ENCODE results near the gene COL5A1. TPM values are rescaled to one million over a fixed set of nuclear protein-coding genes. Genes with fewer than 3 reads are reported as not detected.
A peak's percentile ranks its signal among the peaks of the same experiment; 100 is the strongest.

Gene COL5A1
- total RNA-seq, 6 experiments from 2014 or later, result 196 to 308 (median 225) TPM

DNA sequence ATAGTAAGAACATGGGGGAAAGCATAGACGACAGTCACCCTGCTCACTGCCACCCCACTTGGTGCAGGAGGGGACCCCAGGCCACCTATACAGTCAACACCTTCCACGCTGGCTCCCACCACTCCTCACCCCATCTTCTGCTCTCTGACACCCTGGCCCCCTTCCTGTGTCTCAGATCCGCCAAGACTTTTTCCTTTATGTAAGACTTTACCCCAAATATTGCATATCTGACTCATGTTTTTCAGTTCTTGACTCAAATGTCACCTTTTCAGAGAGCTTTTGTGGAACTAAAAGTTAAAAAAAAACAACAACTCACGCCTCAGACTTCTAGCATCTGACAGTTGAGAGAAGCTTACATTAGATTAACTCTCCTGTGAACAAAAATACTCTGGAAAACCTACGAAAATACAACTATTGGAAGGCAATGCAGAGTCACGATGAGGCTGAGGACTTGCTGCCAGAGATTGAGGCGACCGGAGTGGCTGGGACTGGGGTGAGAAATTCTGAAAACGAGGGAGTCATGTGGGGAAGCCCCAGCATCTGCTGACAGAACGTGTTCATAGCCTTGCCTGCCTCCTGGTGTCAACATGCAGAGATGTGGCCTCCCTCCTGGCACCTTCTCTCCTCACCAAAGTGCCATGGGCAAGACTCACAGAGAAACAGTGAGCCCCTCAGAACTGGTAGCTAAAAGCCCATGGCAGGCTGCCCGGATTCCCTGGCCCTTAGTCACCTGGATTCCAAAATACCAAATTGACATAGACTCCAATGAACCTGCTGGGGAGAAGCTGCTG lies 216.6 kb downstream of the COL5A1 start:
- Mint-ChIP-seq H3K27me3 (ENCODE audit: insufficient read depth) (peaks cover 26% of the 10 kb centered on the region), H3K36me3 (ENCODE audit: low read depth) (peaks cover 5% of the 10 kb centered on the region; the same call in 1 of the 2 replicates), H3K9me3 (peaks cover 24% of the 10 kb centered on the region), H3K4me3 (no peak overlapping the region), H3K27ac (no peak overlapping the region), H3K4me1 (ENCODE audit: low read depth) (peaks cover 13% of the 10 kb centered on the region)
- peak; percentile 40 for DNase-seq
- TF ChIP-seq, protein P1, sequence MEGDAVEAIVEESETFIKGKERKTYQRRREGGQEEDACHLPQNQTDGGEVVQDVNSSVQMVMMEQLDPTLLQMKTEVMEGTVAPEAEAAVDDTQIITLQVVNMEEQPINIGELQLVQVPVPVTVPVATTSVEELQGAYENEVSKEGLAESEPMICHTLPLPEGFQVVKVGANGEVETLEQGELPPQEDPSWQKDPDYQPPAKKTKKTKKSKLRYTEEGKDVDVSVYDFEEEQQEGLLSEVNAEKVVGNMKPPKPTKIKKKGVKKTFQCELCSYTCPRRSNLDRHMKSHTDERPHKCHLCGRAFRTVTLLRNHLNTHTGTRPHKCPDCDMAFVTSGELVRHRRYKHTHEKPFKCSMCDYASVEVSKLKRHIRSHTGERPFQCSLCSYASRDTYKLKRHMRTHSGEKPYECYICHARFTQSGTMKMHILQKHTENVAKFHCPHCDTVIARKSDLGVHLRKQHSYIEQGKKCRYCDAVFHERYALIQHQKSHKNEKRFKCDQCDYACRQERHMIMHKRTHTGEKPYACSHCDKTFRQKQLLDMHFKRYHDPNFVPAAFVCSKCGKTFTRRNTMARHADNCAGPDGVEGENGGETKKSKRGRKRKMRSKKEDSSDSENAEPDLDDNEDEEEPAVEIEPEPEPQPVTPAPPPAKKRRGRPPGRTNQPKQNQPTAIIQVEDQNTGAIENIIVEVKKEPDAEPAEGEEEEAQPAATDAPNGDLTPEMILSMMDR (IDR thresholded peaks at IDR 0.05), result 0 out of 2 replicates have a peak, but pooled peaks have one; percentile 12

- TF ChIP-seq, protein P1 (IDR thresholded peaks at IDR 0.05), result no peak
- Mint-ChIP-seq H3K36me3 (ENCODE audit: low read depth) (peaks cover 5% of the 10 kb centered on the region; the same call in 1 of the 2 replicates), H3K27me3 (ENCODE audit: insufficient read depth) (peaks cover 31% of the 10 kb centered on the region), H3K9me3 (peaks cover 20% of the 10 kb centered on the region), H3K4me3 (no peak overlapping the region), H3K4me1 (ENCODE audit: low read depth) (peaks cover 13% of the 10 kb centered on the region), H3K27ac (no peak overlapping the region)
- no peak for DNase-seq
Measured at GRCh38 chr9:134860510-134860909, 218.9 kb downstream of the COL5A1 start.

DNA sequence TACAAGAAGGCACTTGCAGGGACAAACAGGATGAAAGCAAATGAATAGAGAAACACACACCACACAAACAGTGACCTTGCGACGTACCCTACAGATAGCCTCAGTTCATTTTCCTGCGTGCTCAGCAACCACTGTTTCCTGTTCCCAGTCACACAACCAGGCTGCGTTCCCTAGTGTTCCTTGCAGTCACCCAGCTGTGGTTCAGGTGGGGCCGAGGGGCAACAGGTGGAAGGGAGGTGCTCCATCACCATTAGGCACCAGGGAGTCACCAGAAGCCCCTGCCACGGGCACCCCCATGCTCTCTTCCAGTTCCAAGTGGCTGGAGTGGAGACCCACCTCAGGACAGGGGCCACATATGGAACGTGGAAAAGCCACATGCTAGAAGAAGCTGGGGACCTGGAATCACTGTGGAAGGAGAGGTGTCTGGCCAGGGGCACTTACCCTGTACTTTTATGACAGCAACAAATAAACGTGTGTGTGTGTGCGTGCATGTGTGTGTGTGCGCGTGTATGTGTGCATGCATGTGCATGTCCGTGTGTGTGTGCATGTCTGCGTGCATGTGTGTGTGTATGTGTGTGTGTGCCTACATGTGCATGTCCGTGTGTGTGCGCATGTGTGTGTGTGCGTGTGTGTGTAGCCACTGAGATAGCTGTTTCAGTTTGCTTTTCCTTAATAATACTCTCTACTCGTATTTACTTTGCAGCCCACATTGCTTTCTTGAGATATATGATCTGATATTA lies 220.2 kb downstream of the COL5A1 start:
- TF ChIP-seq, protein P1 (IDR thresholded peaks at IDR 0.05), result no peak
- DNase-seq, result no peak
- no peak overlapping the region for H3K4me3 Mint-ChIP-seq
- peaks cover 13% of the 10 kb centered on the region for H3K4me1 Mint-ChIP-seq (ENCODE audit: low read depth)
- H3K27ac Mint-ChIP-seq, result no peak overlapping the region
- peaks cover 27% of the 10 kb centered on the region for H3K27me3 Mint-ChIP-seq (ENCODE audit: insufficient read depth)
- peaks cover 5% of the 10 kb centered on the region; the same call in 1 of the 2 replicates for H3K36me3 Mint-ChIP-seq (ENCODE audit: low read depth)
- H3K9me3 Mint-ChIP-seq, result peaks cover 18% of the 10 kb centered on the region

- peaks cover 9% of the 10 kb centered on the region for H3K9me3 Mint-ChIP-seq
- H3K27ac Mint-ChIP-seq, result no peak overlapping the region
Measured at GRCh38 chr9:134863306-134863902, 221.8 kb downstream of the COL5A1 start.

More at GRCh38 chr9:134863306-134863902, 221.8 kb downstream of the COL5A1 start:
- no peaks in the 10 kb centered on the region for H3K36me3 Mint-ChIP-seq (ENCODE audit: low read depth)
- peaks cover 6% of the 10 kb centered on the region for H3K4me1 Mint-ChIP-seq (ENCODE audit: low read depth)
- TF ChIP-seq, protein P1 (IDR thresholded peaks at IDR 0.05), result no peak
- H3K27me3 Mint-ChIP-seq (ENCODE audit: insufficient read depth), result peaks cover 20% of the 10 kb centered on the region
- no peak overlapping the region for H3K4me3 Mint-ChIP-seq
- no peak for DNase-seq
